ENCODE data around the gene AUTS2. TPM values are rescaled to one million over a fixed set of nuclear protein-coding genes. Genes with fewer than 3 reads are reported as not detected.

The AUTS2 gene
- total RNA-seq, 3 donors from 2014 or later: 31.5 to 94.3 (median 81.3) TPM

- H3K9me3 ChIP-seq: no peaks in the 10 kb centered on the region
- TF ChIP-seq POLR2A (IDR thresholded peaks at IDR 0.05) (no peak), POLR2AphosphoS5 (IDR thresholded peaks at IDR 0.05) (no peak)
- TF ChIP-seq, protein P1, sequence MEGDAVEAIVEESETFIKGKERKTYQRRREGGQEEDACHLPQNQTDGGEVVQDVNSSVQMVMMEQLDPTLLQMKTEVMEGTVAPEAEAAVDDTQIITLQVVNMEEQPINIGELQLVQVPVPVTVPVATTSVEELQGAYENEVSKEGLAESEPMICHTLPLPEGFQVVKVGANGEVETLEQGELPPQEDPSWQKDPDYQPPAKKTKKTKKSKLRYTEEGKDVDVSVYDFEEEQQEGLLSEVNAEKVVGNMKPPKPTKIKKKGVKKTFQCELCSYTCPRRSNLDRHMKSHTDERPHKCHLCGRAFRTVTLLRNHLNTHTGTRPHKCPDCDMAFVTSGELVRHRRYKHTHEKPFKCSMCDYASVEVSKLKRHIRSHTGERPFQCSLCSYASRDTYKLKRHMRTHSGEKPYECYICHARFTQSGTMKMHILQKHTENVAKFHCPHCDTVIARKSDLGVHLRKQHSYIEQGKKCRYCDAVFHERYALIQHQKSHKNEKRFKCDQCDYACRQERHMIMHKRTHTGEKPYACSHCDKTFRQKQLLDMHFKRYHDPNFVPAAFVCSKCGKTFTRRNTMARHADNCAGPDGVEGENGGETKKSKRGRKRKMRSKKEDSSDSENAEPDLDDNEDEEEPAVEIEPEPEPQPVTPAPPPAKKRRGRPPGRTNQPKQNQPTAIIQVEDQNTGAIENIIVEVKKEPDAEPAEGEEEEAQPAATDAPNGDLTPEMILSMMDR (IDR thresholded peaks at IDR 0.05): no peak
- DNase-seq (ENCODE audit: low spot score in 2 of 2): no peak
- H3K4me3 ChIP-seq: no peak overlapping the region
- intact Hi-C loops (cut with DNase I; ENCODE audit: low total_unique reads): loop anchor here (5.0 kb wide), 1 partner anchor 587 kb away; no protein-coding TSS in a partner anchor
- no peak overlapping the region for H3K27ac ChIP-seq
- H3K27me3 ChIP-seq: no peaks in the 10 kb centered on the region
- no peaks in the 10 kb centered on the region for H3K36me3 ChIP-seq
- no peaks in the 10 kb centered on the region for H3K4me1 ChIP-seq
Measured at GRCh38 chr7:70494225-70495032, 896.2 kb downstream of the AUTS2 start.

DNA sequence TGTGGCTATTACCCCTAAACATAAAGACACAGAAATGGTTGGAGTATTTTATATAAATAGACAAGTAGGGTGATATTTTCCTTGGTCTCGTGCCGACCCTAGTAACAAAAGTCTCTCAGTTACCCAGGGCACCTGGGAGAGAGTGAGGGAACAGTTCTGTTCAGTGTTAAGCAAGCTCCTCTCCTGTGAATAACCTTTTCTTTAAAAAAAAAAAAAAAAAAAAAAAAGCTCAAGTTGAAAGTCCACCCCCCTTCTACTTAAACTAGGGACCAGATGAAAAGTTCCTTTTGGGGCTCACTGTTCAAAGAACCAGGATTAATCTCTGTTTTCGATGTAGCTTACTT is 896.7 kb downstream of the AUTS2 start:
- no peak for DNase-seq (ENCODE audit: low spot score in 2 of 2)
- no peaks in the 10 kb centered on the region for H3K9me3 ChIP-seq
- H3K4me3 ChIP-seq: no peak overlapping the region
- no peaks in the 10 kb centered on the region for H3K27me3 ChIP-seq
- H3K36me3 ChIP-seq: no peaks in the 10 kb centered on the region
- TF ChIP-seq POLR2AphosphoS5 (IDR thresholded peaks at IDR 0.05) (no peak), POLR2A (IDR thresholded peaks at IDR 0.05) (no peak)
- TF ChIP-seq, protein P1 (IDR thresholded peaks at IDR 0.05): no peak
- H3K4me1 ChIP-seq: no peaks in the 10 kb centered on the region
- intact Hi-C loops (cut with DNase I; ENCODE audit: low total_unique reads): loop anchor here (5.0 kb wide), 1 partner anchor 588 kb away; no protein-coding TSS in a partner anchor
- H3K27ac ChIP-seq: no peak overlapping the region

DNA sequence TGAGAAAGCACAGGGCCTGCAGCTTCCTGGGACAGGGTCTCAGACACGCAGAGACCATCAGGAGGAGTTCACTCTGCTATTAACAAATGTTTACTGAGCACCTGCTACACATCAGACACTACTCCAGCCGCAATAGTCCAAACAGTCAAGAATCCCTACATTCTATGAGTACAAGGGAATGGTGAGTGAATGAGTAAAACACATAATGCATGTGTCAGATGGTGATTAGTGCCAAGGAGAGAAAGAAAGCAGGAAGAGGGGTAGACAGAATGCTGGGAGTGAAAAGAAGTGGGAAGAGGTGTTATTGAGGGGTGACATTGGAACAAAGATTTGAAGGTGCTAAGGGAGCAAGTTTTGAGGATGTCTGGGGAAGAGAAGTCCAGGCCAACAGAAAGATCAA is 899.5 kb downstream of the AUTS2 start:
- Histone ChIP-seq H3K9me3 (no peaks in the 10 kb centered on the region), H3K36me3 (no peaks in the 10 kb centered on the region), H3K4me1 (no peaks in the 10 kb centered on the region), H3K4me3 (no peak overlapping the region), H3K27me3 (no peaks in the 10 kb centered on the region), H3K27ac (no peak overlapping the region)
- TF ChIP-seq, protein P1 (IDR thresholded peaks at IDR 0.05): no peak
- TF ChIP-seq POLR2A (IDR thresholded peaks at IDR 0.05): no peak
- no peak for TF ChIP-seq POLR2AphosphoS5 (IDR thresholded peaks at IDR 0.05)
- DNase-seq (ENCODE audit: low spot score in 2 of 2): no peak
- intact Hi-C loops (cut with DNase I; ENCODE audit: low total_unique reads): loop anchor here (5.0 kb wide), 1 partner anchor 590 kb away; no protein-coding TSS in a partner anchor

- intact Hi-C loops (cut with DNase I; ENCODE audit: low total_unique reads): loop anchor here (5.0 kb wide), 1 partner anchor 591 kb away; no protein-coding TSS in a partner anchor
- H3K27me3 ChIP-seq: no peaks in the 10 kb centered on the region
- no peaks in the 10 kb centered on the region for H3K36me3 ChIP-seq
- H3K4me3 ChIP-seq: no peak overlapping the region
- no peak overlapping the region for H3K27ac ChIP-seq
- TF ChIP-seq POLR2AphosphoS5 (IDR thresholded peaks at IDR 0.05): no peak
- TF ChIP-seq, protein P1 (IDR thresholded peaks at IDR 0.05): no peak
- no peak for TF ChIP-seq POLR2A (IDR thresholded peaks at IDR 0.05)
- H3K9me3 ChIP-seq: no peaks in the 10 kb centered on the region
- H3K4me1 ChIP-seq: no peaks in the 10 kb centered on the region
- no peak for DNase-seq (ENCODE audit: low spot score in 2 of 2)
Measured at GRCh38 chr7:70498232-70498992, 900.1 kb downstream of the AUTS2 start.

DNA sequence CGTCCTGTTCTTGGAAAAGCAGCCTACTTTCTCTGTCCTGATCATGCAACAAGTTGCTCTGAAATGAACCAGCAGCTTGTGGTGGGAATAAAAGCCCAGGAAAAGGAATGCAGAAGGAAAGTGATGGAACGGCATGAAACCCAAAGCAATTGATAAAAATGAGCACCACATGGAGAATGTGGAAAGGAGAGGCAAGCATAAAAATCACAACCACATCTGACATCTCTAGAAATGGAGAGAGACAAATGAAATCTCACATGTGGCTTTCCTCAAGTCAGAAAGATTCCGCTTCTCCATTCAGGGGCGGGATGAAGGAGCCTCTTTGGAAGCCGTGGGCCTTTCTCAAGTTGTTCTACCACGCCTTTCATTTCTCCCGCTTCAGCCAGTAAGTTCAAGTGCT is 902.0 kb downstream of the AUTS2 start:
- H3K9me3 ChIP-seq: no peaks in the 10 kb centered on the region
- H3K4me1 ChIP-seq: no peaks in the 10 kb centered on the region
- no peak for DNase-seq (ENCODE audit: low spot score in 2 of 2)
- intact Hi-C loops (cut with DNase I; ENCODE audit: low total_unique reads): no loop called here
- H3K27me3 ChIP-seq: no peaks in the 10 kb centered on the region
- no peak overlapping the region for H3K4me3 ChIP-seq
- H3K36me3 ChIP-seq: no peaks in the 10 kb centered on the region
- H3K27ac ChIP-seq: no peak overlapping the region
- TF ChIP-seq POLR2AphosphoS5 (IDR thresholded peaks at IDR 0.05) (no peak), POLR2A (IDR thresholded peaks at IDR 0.05) (no peak)
- TF ChIP-seq, protein P1 (IDR thresholded peaks at IDR 0.05): no peak

All from breast epithelium (tissue), 4 donors.